Natural killer cell (primary cell): ENCODE data around the gene EPB41L5. TPM values are rescaled to one million over a fixed set of nuclear protein-coding genes. Genes with fewer than 3 reads are reported as not detected.
A peak's percentile ranks its signal among the peaks of the same experiment; 100 is the strongest.

ENCODE experiments used
- ATAC-seq, 3 donors: fragments of 150-1000 bp in 2 of 3; fragments of 200-7000 bp in 1 of 3; cut with Tn5 transposase; 1 replicate in 1 of 3; 2 replicates in 2 of 3; pipeline ENCODE4 v1.10.0; 2021; ENCODE audit warnings: mild to moderate bottlenecking in 2 of 3, moderate library complexity in 2 of 3
- DNase-seq, 2 donors: peaks; one replicate each; pipeline versions ENCODE4 v3.0.0 to v3.0.0-alpha.2; 2013 to 2021; ENCODE audit warnings: mixed read lengths in 1 of 2
- H3K27ac ChIP-seq: one replicate; pipeline ENCODE4 v1.5.1; 2013; ENCODE audit warnings: mild to moderate bottlenecking, low read length
- H3K27me3 ChIP-seq: one replicate; pipeline ENCODE4 v1.6.1; 2013; ENCODE audit warnings: low read length; ENCODE audit not compliant: control insufficient read depth, insufficient read depth
- H3K36me3 ChIP-seq: one replicate; pipeline ENCODE4 v1.6.1; 2013; ENCODE audit warnings: low read length; ENCODE audit not compliant: control insufficient read depth, insufficient read depth
- H3K4me1 ChIP-seq: one replicate; pipeline ENCODE4 v1.6.1; 2013; ENCODE audit warnings: low read length; ENCODE audit not compliant: control insufficient read depth, insufficient read depth
- H3K4me3 ChIP-seq: one replicate; pipeline ENCODE4 v1.5.1; 2013; ENCODE audit warnings: low read length
- H3K9me3 ChIP-seq: one replicate; pipeline ENCODE4 v1.6.1; 2013; ENCODE audit warnings: low read length; ENCODE audit not compliant: control insufficient read depth, insufficient read depth
- H3K27ac Mint-ChIP-seq, 2 donors: one replicate each; pipeline ENCODE4 v1.8.0; 2022; ENCODE audit warnings: mild to moderate bottlenecking in 2 of 2, mixed read lengths in 2 of 2, moderate library complexity in 1 of 2
- H3K27me3 Mint-ChIP-seq, 2 donors: one replicate each; pipeline ENCODE4 v1.8.0; 2022; ENCODE audit warnings: low read depth in 2 of 2, mixed read lengths in 2 of 2
- H3K36me3 Mint-ChIP-seq: one replicate; pipeline ENCODE4 v1.8.0; 2022; ENCODE audit warnings: mixed read lengths
- H3K4me1 Mint-ChIP-seq, 2 donors: one replicate each; pipeline ENCODE4 v1.8.0; 2022; ENCODE audit warnings: mixed read lengths in 2 of 2
- H3K4me3 Mint-ChIP-seq: one replicate; pipeline ENCODE4 v1.8.0; 2022; ENCODE audit warnings: mild to moderate bottlenecking, moderate library complexity, mixed read lengths
- H3K9me3 Mint-ChIP-seq, 2 donors: one replicate each; pipeline ENCODE4 v1.8.0; 2022; ENCODE audit warnings: mixed read lengths in 2 of 2
- CTCF ChIP-seq: fragments of 200-600 bp; IDR thresholded peaks from one replicate; pipeline ENCODE4 v1.8.0; 2022; ENCODE audit warnings: antibody characterized with exemption
- WGBS: methylation state at CpG from one replicate; pipeline ENCODE4 v1.1.7; 2013; ENCODE audit warnings: missing lambda C conversion rate; ENCODE audit not compliant: insufficient coverage; 5-methylcytosine and 5-hydroxymethylcytosine counted together
- intact Hi-C: fragments of 100-400 bp; cut with micrococcal nuclease; formaldehyde crosslinking; loops from one replicate; pipeline ENCODE4 v1.14.2; 2022
- total RNA-seq, 4 donors: library from RNA; stranded (reverse); fragments of 120-200 nt in 1 of 4; gene quantifications; one replicate each; pipeline versions ENCODE4 v1.2.3 to v1.2.4, GENCODE V29; 2013 to 2022

EPB41L5 gene
- total RNA-seq = 1 to 10 TPM; 3.0 to 8.5 (median 3.6) TPM
- 10.2 TPM for total RNA-seq (2013)

- H3K9me3 Mint-ChIP-seq = no peaks in the 10 kb centered on the region
- H3K27me3 Mint-ChIP-seq = peaks cover 0 to 3% of the 10 kb centered on the region in 2 donors
- no peak for TF ChIP-seq CTCF
- no peaks in the 10 kb centered on the region for H3K36me3 ChIP-seq
- H3K4me3 Mint-ChIP-seq = peak within 1 kb of the TSS; percentile 82
- H3K27ac Mint-ChIP-seq = peak within 1 kb of the TSS; percentile 60 to 86
- peak within 1 kb of the TSS; percentile 63 for H3K27ac ChIP-seq
- DNase-seq = peak; percentile 71 to 85
- WGBS = under 1% methylated on average over 104 of the region's 104 CpGs
- H3K9me3 ChIP-seq = no peaks in the 10 kb centered on the region
- no peaks in the 10 kb centered on the region for H3K27me3 ChIP-seq
- intact Hi-C loops = loop anchor here (2.0 kb wide), 1 partner anchor 254 kb away; the partner anchor contains the start of gene PTPN4
- peaks cover 10 to 17% of the 10 kb centered on the region in 2 donors for H3K4me1 Mint-ChIP-seq
- peaks cover 6% of the 10 kb centered on the region for H3K4me1 ChIP-seq
- H3K4me3 ChIP-seq = peak within 1 kb of the TSS; percentile 73
- peak; percentile 94 to 96 (median 95) for ATAC-seq
- H3K36me3 Mint-ChIP-seq = no peaks in the 10 kb centered on the region
Observed at GRCh38 chr2:120012771-120013596, at the start of gene EPB41L5. Gene EPB41L5, plus strand, starts transcription at chr2:120013077. Its CDS starts 6,008 bp downstream, at chr2:120019085.

- Histone ChIP-seq H3K4me1 (no peaks in the 10 kb centered on the region), H3K27me3 (no peaks in the 10 kb centered on the region), H3K4me3 (no peak overlapping the region), H3K27ac (no peak overlapping the region), H3K9me3 (no peaks in the 10 kb centered on the region), H3K36me3 (peaks cover 23% of the 10 kb centered on the region)
- intact Hi-C loops = no loop called here
- Mint-ChIP-seq H3K36me3 (no peaks in the 10 kb centered on the region), H3K27me3 (no peaks in the 10 kb centered on the region), H3K9me3 (no peaks in the 10 kb centered on the region), H3K4me3 (no peak overlapping the region), H3K27ac (peak overlapping the region; percentile 79 to 82), H3K4me1 (peaks cover 28 to 32% of the 10 kb centered on the region in 2 donors)
- TF ChIP-seq CTCF = no peak
- DNase-seq = no peak
- no peak for ATAC-seq
Observed at GRCh38 chr2:119981896-119982295, 31.0 kb upstream of the EPB41L5 start.

- no peak for DNase-seq
- H3K27ac Mint-ChIP-seq = peak overlapping the region; percentile 79 to 82
- H3K4me3 Mint-ChIP-seq = no peak overlapping the region
- Histone ChIP-seq H3K4me1 (no peaks in the 10 kb centered on the region), H3K27me3 (no peaks in the 10 kb centered on the region), H3K4me3 (no peak overlapping the region), H3K36me3 (peaks cover 17% of the 10 kb centered on the region), H3K9me3 (no peaks in the 10 kb centered on the region), H3K27ac (peak overlapping the region; percentile 3)
- no peak for TF ChIP-seq CTCF
- peaks cover 27 to 28% of the 10 kb centered on the region in 2 donors for H3K4me1 Mint-ChIP-seq
- H3K36me3 Mint-ChIP-seq = no peaks in the 10 kb centered on the region
- intact Hi-C loops = no loop called here
- 41% methylated on average over 1 of the region's 2 CpGs for WGBS
- ATAC-seq = peak in 2 of 3 donors; percentile 37 to 73
- H3K27me3 Mint-ChIP-seq = no peaks in the 10 kb centered on the region
- no peaks in the 10 kb centered on the region for H3K9me3 Mint-ChIP-seq
Observed at GRCh38 chr2:119982506-119982905, 30.4 kb upstream of the EPB41L5 start.
